Gastroesophageal sphincter (tissue), 4 donors: ENCODE data around the gene TCF25. TPM values are rescaled to one million over a fixed set of nuclear protein-coding genes. Genes with fewer than 3 reads are reported as not detected.
"Not testable (repeated sequence)": the region's sequence is repeated elsewhere in the genome, so short reads cannot be mapped to it uniquely, and the experiment has no call there.

Source experiments
- ATAC-seq: fragments of 150-250 bp; one replicate; pipeline ENCODE4 v1.9.1; 2016; ENCODE audit warnings: mild to moderate bottlenecking, moderate library complexity
- H3K27ac ChIP-seq, 4 donors: fragments of 200-600 bp; sonication (generic) in 3 of 4; 1 replicate in 3 of 4; 2 replicates in 1 of 4; pipeline ENCODE4 v1.5.1; 2016 to 2019
- H3K27me3 ChIP-seq: fragments of 200-600 bp; sonication (generic); one replicate; pipeline ENCODE4 v1.5.1; 2019
- H3K36me3 ChIP-seq, 2 donors: fragments of 200-600 bp; sonication (generic); one replicate each; pipeline ENCODE4 v1.5.1; 2019; ENCODE audit warnings: control low read depth in 1 of 2
- H3K4me1 ChIP-seq, 3 donors: fragments of 200-600 bp; sonication (generic); 1 replicate in 2 of 3; 2 replicates in 1 of 3; pipeline ENCODE4 v1.5.1; 2016 to 2019; ENCODE audit warnings: control low read depth in 2 of 3
- H3K4me3 ChIP-seq, 2 donors: fragments of 200-600 bp; sonication (generic); one replicate each; pipeline ENCODE4 v1.5.1; 2019; ENCODE audit warnings: mild to moderate bottlenecking in 1 of 2, moderate library complexity in 1 of 2
- H3K9me3 ChIP-seq, 3 donors: fragments of 200-600 bp; sonication (generic); one replicate each; pipeline ENCODE4 v1.5.1; 2017 to 2019; ENCODE audit warnings: control low read depth in 2 of 3
- EP300 ChIP-seq: sonication (generic); formaldehyde crosslinking; IDR thresholded peaks from one replicate; pipeline ENCODE4 v1.6.1; 2017; ENCODE audit warnings: antibody characterized with exemption, mild to moderate bottlenecking
- POLR2A ChIP-seq, 2 donors: fragments of 450-650 bp; IDR thresholded peaks; one replicate each; pipeline ENCODE4 v1.6.1; 2017; ENCODE audit warnings: antibody characterized with exemption in 2 of 2, mild to moderate bottlenecking in 2 of 2, moderate library complexity in 1 of 2
- POLR2AphosphoS5 ChIP-seq: sonication (generic); formaldehyde crosslinking; IDR thresholded peaks from one replicate; pipeline ENCODE4 v1.6.1; 2017; ENCODE audit warnings: antibody characterized with exemption
- WGBS, 2 donors: methylation state at CpG; one replicate each; pipeline ENCODE4 v1.1.5; 2018; ENCODE audit warnings: low coverage in 1 of 2; 5-methylcytosine and 5-hydroxymethylcytosine counted together
- total RNA-seq, 4 donors: library from RNA; depleted of rRNA; stranded (reverse); fragments of >200 nt; gene quantifications; one replicate each; pipeline ENCODE4 v1.1.0, GENCODE V29; 2016
- TF ChIP-seq, protein P1 (sequence below), 4 experiments: fragments of 200-600 bp in 2 of 4; fragments of 450-650 bp in 2 of 4; sonication (generic) in 1 of 4; IDR thresholded peaks; one replicate each; pipeline ENCODE4 v1.5.1; 2017 to 2019; ENCODE audit warnings: antibody characterized with exemption in 4 of 4, mild to moderate bottlenecking in 2 of 4, moderate library complexity in 2 of 4

Gene TCF25
- total RNA-seq, 4 donors from 2014 or later: 118 to 165 (median 134) TPM

DNA sequence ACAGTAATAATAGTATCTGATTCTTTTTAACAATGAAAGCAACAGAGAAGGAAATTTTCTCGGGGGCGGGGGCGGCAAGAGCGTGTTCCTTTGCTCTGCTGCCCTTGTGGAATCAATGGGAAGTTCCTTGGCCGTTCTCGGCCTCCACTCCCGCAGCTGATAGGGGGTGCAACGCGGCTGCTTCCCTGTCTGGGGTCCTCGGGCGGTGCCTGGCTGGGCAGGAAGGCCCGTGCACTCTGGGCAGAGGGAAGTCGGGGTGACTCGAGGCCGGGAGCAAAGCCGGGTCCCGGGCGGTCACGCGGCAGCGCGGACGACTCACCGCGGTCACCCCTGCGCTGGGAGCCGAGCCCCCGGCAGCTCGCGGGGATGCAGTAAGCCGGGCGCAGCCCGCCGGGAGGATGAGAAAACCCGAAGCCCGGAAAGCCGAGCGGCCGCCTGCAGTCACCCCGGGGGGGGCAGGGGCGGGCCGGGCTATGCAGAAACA, 52.2 kb downstream of the TCF25 start:
- TF ChIP-seq POLR2AphosphoS5: no peak
- no peak for TF ChIP-seq POLR2A (IDR thresholded peaks at IDR 0.05)
- TF ChIP-seq, protein P1, sequence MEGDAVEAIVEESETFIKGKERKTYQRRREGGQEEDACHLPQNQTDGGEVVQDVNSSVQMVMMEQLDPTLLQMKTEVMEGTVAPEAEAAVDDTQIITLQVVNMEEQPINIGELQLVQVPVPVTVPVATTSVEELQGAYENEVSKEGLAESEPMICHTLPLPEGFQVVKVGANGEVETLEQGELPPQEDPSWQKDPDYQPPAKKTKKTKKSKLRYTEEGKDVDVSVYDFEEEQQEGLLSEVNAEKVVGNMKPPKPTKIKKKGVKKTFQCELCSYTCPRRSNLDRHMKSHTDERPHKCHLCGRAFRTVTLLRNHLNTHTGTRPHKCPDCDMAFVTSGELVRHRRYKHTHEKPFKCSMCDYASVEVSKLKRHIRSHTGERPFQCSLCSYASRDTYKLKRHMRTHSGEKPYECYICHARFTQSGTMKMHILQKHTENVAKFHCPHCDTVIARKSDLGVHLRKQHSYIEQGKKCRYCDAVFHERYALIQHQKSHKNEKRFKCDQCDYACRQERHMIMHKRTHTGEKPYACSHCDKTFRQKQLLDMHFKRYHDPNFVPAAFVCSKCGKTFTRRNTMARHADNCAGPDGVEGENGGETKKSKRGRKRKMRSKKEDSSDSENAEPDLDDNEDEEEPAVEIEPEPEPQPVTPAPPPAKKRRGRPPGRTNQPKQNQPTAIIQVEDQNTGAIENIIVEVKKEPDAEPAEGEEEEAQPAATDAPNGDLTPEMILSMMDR (IDR thresholded peaks at IDR 0.05): no peak
- no peak for TF ChIP-seq EP300
- no peaks in the 10 kb centered on the region for H3K36me3 ChIP-seq
- peak overlapping the region; percentile 13 to 50 for H3K4me3 ChIP-seq
- ATAC-seq: no peak
- peaks cover 0 to 58% (median 29%) of the 10 kb centered on the region in 3 donors for H3K4me1 ChIP-seq
- no peaks in the 10 kb centered on the region for H3K9me3 ChIP-seq
- 0 to 9% methylated on average over 3 to 9 of the region's 42 CpGs for WGBS, 2 donors
- peaks cover 99% of the 10 kb centered on the region for H3K27me3 ChIP-seq
- H3K27ac ChIP-seq: no peak overlapping the region

DNA sequence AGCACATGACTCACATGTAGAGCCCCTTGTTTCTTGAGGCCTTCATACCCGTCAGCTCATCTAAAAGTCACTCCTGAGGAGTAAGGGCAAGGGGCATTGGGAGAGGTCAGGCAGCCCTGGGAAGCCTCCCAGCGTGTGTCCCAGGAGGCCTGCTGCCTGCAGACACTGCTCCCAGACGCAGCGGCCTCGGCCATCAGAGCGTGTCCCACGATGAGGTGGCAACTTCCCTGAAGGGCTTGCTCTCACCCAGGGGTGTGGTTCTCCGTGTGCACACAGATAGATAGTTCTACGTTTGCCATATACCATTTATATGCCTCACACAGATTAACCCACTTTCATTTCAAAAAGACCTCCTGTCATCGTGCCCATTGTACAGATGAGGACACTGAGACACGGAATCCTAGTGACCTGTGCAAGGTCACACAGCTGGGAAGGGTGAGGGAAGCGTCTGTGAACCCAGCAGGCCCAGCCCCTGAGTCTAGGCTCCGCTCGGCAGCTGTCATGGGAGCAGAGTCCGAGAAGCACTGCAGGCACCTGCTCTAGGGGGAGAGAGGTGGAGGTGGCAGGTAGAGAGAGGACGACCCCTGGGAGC, 58.0 kb downstream of the TCF25 start:
- no peak for TF ChIP-seq POLR2AphosphoS5
- TF ChIP-seq EP300: no peak
- no peak for TF ChIP-seq POLR2A (IDR thresholded peaks at IDR 0.05)
- TF ChIP-seq, protein P1 (IDR thresholded peaks at IDR 0.05): no peak
- H3K36me3 ChIP-seq: no peaks in the 10 kb centered on the region
- H3K4me3 ChIP-seq: no peak overlapping the region
- no peak overlapping the region for H3K27ac ChIP-seq
- no peak for ATAC-seq
- no peaks in the 10 kb centered on the region for H3K9me3 ChIP-seq
- H3K27me3 ChIP-seq: peaks cover 62% of the 10 kb centered on the region
- peaks cover 0 to 4% (median 0%) of the 10 kb centered on the region in 3 donors for H3K4me1 ChIP-seq
- WGBS, 2 donors: 94% methylated on average over 9 of the region's 16 CpGs; no CpG with 5 or more reads in 1 of the 2 donors

DNA sequence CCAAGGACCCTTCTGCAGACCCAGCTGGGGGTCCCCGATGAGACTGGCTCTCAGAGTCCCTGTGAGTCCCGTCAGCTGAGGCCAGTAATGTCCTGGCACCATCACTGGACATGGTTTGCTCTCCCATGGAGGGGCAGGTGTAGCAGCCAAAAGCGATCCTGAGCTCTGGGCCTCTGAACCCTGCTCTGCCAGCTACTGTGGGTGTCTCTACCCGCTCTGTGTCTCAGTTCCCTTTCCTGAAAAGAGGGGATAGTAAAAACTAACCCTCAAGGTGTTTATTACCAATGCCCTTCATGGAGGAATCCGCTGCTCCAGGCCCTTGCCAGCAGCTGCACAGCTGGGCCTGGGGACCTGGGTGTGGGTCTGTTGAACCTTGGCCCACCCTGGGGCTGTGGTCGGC, 58.6 kb downstream of the TCF25 start:
- ATAC-seq: no peak
- Histone ChIP-seq H3K9me3 (no peaks in the 10 kb centered on the region), H3K4me3 (no peak overlapping the region), H3K4me1 (no peaks in the 10 kb centered on the region), H3K27me3 (peaks cover 56% of the 10 kb centered on the region), H3K36me3 (no peaks in the 10 kb centered on the region), H3K27ac (no peak overlapping the region)
- 94 to 100% methylated on average over 1 to 2 of the region's 6 CpGs for WGBS, 2 donors
- TF ChIP-seq, protein P1 (IDR thresholded peaks at IDR 0.05): no peak
- no peak for TF ChIP-seq POLR2AphosphoS5
- TF ChIP-seq POLR2A (IDR thresholded peaks at IDR 0.05): no peak
- no peak for TF ChIP-seq EP300

DNA sequence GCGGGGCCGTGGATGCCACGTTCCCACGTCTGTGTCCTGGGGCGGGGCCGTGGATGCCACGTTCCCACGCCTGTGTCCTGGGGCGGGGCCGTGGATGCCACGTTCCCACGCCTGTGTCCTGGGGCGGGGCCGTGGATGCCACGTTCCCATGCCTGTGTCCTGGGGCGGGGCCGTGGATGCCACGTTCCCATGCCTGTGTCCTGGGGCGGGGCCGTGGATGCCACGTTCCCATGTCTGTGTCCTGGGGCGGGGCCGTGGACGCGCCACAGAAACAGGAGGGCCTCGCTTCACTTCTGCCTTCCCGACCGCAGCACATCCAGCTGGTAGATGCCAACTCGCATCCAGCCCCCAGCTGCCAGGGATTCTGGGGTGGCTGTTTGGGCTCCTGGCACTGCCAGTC, 60.6 kb downstream of the TCF25 start:
- WGBS, 2 donors: no CpG with 5 or more reads among the region's 29 CpGs
- not testable (repeated sequence) for H3K36me3 ChIP-seq, H3K4me1 ChIP-seq, H3K9me3 ChIP-seq, H3K4me3 ChIP-seq, ATAC-seq, H3K27ac ChIP-seq
- peaks cover 47% of the 10 kb centered on the region for H3K27me3 ChIP-seq

DNA sequence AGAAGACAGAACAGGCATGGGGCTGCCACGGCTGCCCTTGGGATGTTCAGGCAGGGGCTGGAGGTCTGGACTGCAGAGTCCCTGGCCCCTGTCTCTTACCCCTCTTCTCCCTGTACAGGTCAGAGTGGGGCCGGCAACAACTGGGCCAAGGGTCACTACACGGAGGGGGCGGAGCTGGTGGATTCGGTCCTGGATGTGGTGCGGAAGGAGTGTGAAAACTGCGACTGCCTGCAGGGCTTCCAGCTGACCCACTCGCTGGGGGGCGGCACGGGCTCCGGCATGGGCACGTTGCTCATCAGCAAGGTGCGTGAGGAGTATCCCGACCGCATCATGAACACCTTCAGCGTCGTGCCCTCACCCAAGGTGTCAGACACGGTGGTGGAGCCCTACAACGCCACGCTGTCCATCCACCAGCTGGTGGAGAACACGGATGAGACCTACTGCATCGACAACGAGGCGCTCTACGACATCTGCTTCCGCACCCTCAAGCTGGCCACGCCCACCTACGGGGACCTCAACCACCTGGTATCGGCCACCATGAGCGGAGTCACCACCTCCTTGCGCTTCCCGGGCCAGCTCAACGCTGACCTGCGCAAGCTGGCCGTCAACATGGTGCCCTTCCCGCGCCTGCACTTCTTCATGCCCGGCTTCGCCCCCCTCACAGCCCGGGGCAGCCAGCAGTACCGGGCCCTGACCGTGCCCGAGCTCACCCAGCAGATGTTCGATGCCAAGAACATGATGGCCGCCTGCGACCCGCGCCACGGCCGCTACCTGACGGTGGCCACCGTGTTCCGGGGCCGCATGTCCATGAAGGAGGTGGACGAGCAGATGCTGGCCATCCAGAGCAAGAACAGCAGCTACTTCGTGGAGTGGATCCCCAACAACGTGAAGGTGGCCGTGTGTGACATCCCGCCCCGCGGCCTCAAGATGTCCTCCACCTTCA, 61.5 kb downstream of the TCF25 start:
- peaks cover 38% of the 10 kb centered on the region for H3K27me3 ChIP-seq
- no peaks in the 10 kb centered on the region for H3K36me3 ChIP-seq
- no peaks in the 10 kb centered on the region for H3K9me3 ChIP-seq
- no peak for ATAC-seq
- WGBS, 2 donors: 89 to 92% methylated on average over 3 to 11 of the region's 61 CpGs
- TF ChIP-seq, protein P1 (IDR thresholded peaks at IDR 0.05): no peak
- TF ChIP-seq EP300: no peak
- no peak for TF ChIP-seq POLR2A (IDR thresholded peaks at IDR 0.05)
- TF ChIP-seq POLR2AphosphoS5: no peak
- H3K4me3 ChIP-seq: no peak overlapping the region
- H3K27ac ChIP-seq: no peak overlapping the region
- no peaks in the 10 kb centered on the region for H3K4me1 ChIP-seq

DNA sequence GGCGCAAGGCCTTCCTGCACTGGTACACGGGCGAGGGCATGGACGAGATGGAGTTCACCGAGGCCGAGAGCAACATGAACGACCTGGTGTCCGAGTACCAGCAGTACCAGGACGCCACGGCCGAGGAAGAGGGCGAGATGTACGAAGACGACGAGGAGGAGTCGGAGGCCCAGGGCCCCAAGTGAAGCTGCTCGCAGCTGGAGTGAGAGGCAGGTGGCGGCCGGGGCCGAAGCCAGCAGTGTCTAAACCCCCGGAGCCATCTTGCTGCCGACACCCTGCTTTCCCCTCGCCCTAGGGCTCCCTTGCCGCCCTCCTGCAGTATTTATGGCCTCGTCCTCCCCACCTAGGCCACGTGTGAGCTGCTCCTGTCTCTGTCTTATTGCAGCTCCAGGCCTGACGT, 62.2 kb downstream of the TCF25 start:
- 90 to 94% methylated on average over 18 of the region's 27 CpGs for WGBS, 2 donors
- H3K9me3 ChIP-seq: not testable (repeated sequence)

More for the DNA sequence above, 62.2 kb downstream of the TCF25 start:
- H3K36me3 ChIP-seq, H3K4me3 ChIP-seq, H3K27ac ChIP-seq, ATAC-seq, H3K4me1 ChIP-seq: not testable (repeated sequence)
- H3K27me3 ChIP-seq: peaks cover 31% of the 10 kb centered on the region
